ENCODE data around the gene BCL7C.
"Not testable (repeated sequence)": the region's sequence is repeated elsewhere in the genome, so short reads cannot be mapped to it uniquely, and the experiment has no call there.

Gene BCL7C

GRCh38 chr16:30893417-30893743 is 497 bp downstream of the BCL7C start:
- peak overlapping the region; percentile 95 for H3K4me3 ChIP-seq (ENCODE audit: low read length)
- DNase-seq (ENCODE audit: low read depth) = no peak
- no peak for TF ChIP-seq CTCF (conservative IDR thresholded peaks at IDR 0.05; ENCODE audit: low read length)

- no peak for TF ChIP-seq CTCF (conservative IDR thresholded peaks at IDR 0.05; ENCODE audit: low read length)
- peak overlapping the region; percentile 95 for H3K4me3 ChIP-seq (ENCODE audit: low read length)
- no peak for DNase-seq (ENCODE audit: low read depth)
Measured at GRCh38 chr16:30892670-30893416, 1.0 kb downstream of the BCL7C start.

- not testable (repeated sequence) for H3K4me3 ChIP-seq (ENCODE audit: low read length); DNase-seq (ENCODE audit: low read depth)
Measured at GRCh38 chr16:30891043-30891823, 2.6 kb downstream of the BCL7C start.

- no peak for TF ChIP-seq CTCF (conservative IDR thresholded peaks at IDR 0.05; ENCODE audit: low read length)
- DNase-seq (ENCODE audit: low read depth) = no peak
- H3K4me3 ChIP-seq (ENCODE audit: low read length) = no peak overlapping the region
Measured at GRCh38 chr16:30889721-30890120, 4.2 kb downstream of the BCL7C start.

- TF ChIP-seq CTCF (conservative IDR thresholded peaks at IDR 0.05; ENCODE audit: low read length) = no peak
Measured at GRCh38 chr16:30888856-30889499, 4.9 kb downstream of the BCL7C start.

GRCh38 chr16:30887927-30888326 is 6.0 kb downstream of the BCL7C start:
- TF ChIP-seq CTCF (conservative IDR thresholded peaks at IDR 0.05; ENCODE audit: low read length) = no peak
- no peak overlapping the region for H3K4me3 ChIP-seq (ENCODE audit: low read length)
- no peak for DNase-seq (ENCODE audit: low read depth)

More at GRCh38 chr16:30888856-30889499, 4.9 kb downstream of the BCL7C start:
- H3K4me3 ChIP-seq (ENCODE audit: low read length) = no peak overlapping the region
- no peak for DNase-seq (ENCODE audit: low read depth)

GRCh38 chr16:30886145-30886544 is 7.7 kb downstream of the BCL7C start:
- H3K4me3 ChIP-seq (ENCODE audit: low read length) = no peak overlapping the region
- TF ChIP-seq CTCF (conservative IDR thresholded peaks at IDR 0.05; ENCODE audit: low read length) = no peak
- no peak for DNase-seq (ENCODE audit: low read depth)
